GM12864 (cell line): ENCODE measurements around the gene MDP1.

ENCODE experiments used
- DNase-seq: peaks from one replicate; pipeline ENCODE4 v3.0.0-alpha.2; 2011; ENCODE audit warnings: low read depth
- H3K4me3 ChIP-seq: 2 replicates; pipeline ENCODE4 v1.5.1; 2011; ENCODE audit warnings: mild to moderate bottlenecking, low read depth, low read length, control low read depth
- CTCF ChIP-seq: IDR thresholded peaks from 2 replicates; pipeline ENCODE4 v1.5.1; 2011; ENCODE audit warnings: low read depth, mild to moderate bottlenecking, moderate library complexity, low read length, control low read depth, inconsistent platforms; ENCODE audit errors: missing control alignments

Gene MDP1

DNA sequence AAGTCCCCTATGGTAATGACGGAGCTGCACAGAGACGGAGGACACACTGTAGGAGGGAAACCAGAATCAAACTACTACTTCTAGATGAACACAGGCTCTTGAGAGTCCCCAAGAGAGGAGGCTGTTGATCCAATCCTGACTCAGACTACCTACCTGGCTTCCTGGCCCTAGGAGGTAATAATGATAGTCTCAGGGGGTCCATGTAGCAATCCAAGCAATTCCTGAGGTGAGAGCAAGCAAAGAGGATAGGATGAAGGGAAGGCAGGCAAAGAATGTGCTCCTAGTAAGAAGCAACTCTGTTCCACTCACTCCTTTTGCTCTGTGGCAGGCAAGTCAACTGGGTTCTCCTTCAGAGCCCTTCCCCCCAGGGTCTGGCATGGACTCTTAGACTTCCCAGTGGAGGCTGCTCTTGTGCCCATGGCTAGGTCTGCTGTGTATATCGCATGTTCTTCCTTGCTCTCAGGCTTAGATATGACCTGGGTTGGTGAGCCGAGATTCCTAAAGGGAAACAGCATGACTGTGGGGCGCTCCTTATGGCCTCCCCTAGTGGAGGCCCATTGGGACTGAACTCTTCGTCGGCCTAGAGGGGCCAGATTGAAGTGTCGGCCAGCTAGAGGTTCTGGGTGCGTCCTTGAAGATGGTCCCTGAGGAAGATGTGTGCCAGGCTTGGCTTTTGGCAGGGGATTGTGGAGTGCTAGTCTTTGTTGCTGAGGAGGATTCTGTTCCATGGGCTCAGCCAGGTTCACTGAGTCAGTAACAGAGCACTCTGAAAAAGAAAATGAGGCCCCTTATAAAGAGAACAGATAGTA lies 24.4 kb upstream of the MDP1 start:
- no peak for DNase-seq
- no peak overlapping the region for H3K4me3 ChIP-seq
- no peak for TF ChIP-seq CTCF

GRCh38 chr14:24238527-24239037 lies 22.7 kb upstream of the MDP1 start:
- TF ChIP-seq CTCF, result no peak
- no peak overlapping the region for H3K4me3 ChIP-seq

DNA sequence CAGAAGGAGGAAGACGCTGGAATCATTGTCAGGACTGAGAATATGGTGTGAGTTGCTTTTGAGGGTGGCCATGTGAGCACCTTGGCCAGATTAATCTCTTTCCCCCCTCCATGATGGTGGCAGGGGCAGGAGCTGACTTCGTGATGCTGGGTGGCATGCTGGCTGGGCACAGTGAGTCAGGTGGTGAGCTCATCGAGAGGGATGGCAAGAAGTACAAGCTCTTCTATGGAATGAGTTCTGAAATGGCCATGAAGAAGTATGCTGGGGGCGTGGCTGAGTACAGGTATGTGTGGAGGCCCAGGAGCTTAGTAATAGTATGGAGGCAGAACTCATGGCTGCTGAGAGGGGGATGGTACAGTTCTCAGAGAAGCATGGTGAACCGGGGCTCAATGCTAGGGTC lies 22.3 kb upstream of the MDP1 start:
- no peak for TF ChIP-seq CTCF
- DNase-seq, result no peak
- H3K4me3 ChIP-seq, result no peak overlapping the region

More at GRCh38 chr14:24238527-24239037, 22.7 kb upstream of the MDP1 start:
- DNase-seq, result no peak

- DNase-seq, result no peak
- TF ChIP-seq CTCF, result no peak
- no peak overlapping the region for H3K4me3 ChIP-seq
Observed at GRCh38 chr14:24237463-24237955, 21.6 kb upstream of the MDP1 start.

DNA sequence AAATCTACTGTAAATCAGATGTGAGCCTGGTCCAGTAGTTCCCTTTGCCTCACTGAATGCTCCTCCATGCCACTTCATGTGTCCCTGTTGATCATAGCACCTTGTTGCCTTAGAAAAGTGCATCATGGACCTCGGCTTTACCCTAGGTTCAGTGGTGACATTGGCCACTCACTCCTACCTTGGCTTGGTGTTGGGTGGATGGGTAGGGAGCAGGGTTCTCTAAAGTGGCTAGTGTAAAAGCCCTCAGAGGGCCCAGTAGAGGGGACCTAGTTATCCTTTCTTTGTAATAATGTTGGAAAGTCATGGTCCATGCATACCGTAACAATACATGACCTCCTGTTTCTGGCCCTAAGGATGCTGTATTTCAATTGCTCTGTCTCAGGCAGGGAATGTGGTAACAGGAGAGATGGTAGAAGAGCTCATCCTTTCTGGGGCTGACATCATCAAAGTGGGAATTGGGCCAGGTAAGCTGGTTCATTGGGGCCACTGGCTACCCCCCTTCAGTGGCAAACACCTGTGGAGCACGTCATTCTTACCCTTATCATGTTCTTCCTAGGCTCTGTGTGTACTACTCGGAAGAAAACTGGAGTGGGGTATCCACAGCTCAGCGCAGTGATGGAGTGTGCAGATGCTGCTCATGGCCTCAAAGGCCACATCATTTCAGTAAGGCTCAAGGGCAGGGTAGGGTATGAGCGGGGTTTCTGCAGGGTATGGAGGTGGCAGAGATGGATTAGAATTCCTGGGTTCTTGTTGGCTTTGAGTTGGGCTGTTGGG lies 21.0 kb upstream of the MDP1 start:
- no peak for DNase-seq
- no peak overlapping the region for H3K4me3 ChIP-seq
- TF ChIP-seq CTCF, result no peak

DNA sequence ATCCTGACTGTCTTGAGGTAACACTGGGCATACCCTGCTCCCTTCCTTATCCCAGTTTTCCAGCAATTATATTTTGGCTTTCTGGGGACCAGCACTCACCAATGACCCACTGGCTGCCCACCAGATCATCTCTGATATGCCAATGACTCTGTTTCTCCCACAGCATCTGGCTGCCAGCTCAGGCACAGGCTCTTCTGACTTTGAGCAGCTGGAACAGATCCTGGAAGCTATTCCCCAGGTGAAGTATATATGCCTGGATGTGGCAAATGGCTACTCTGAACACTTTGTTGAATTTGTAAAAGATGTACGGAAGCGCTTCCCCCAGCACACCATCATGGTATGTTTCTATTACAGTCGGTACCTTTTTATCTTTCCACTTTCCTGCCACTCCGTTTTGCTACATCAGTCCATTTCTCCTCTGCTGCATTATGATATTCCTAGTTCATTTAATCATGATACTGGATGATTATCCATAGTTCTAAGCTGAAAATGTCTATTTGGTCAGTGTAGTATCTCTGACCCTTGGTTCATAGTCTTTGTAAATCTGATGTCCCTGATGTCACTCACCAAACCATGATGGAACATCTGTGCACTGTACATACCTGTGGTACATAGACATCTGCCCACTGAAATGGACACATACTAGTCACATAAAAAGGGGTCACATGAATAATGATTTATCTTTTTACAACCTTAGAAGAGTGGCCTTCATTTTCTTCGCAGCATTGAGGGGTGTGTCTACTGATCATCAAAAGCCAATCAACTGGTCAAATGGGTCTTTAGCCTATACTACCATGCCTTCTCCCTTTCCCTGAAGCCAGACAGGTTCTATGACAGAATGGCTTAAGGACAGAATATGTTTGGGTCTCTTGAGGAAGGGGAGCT lies 20.2 kb upstream of the MDP1 start:
- TF ChIP-seq CTCF, result no peak
- DNase-seq, result no peak
- H3K4me3 ChIP-seq, result no peak overlapping the region
